Measurements from ENCODE around the gene LRRC25.

DNA sequence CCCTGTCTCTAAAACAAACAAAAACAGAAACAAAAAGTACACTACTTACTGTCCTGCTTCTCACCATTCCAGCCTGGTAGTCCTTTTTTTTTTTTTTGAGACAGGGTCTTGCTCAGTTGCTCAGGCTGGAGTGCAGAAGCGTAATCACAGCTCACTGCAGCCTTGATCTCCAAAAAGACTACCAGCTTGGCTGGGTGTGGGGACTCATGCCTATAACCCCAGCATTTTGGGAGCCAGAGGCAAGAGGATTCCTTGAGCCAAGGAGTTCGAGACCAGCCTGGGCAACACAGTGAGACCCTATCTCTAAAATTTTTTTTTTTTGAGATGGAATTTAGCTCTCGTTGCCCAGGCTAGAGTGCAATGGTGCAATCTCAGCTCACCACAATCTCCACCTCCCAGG, 16.6 kb downstream of the LRRC25 start:
- TF ChIP-seq, protein P1, sequence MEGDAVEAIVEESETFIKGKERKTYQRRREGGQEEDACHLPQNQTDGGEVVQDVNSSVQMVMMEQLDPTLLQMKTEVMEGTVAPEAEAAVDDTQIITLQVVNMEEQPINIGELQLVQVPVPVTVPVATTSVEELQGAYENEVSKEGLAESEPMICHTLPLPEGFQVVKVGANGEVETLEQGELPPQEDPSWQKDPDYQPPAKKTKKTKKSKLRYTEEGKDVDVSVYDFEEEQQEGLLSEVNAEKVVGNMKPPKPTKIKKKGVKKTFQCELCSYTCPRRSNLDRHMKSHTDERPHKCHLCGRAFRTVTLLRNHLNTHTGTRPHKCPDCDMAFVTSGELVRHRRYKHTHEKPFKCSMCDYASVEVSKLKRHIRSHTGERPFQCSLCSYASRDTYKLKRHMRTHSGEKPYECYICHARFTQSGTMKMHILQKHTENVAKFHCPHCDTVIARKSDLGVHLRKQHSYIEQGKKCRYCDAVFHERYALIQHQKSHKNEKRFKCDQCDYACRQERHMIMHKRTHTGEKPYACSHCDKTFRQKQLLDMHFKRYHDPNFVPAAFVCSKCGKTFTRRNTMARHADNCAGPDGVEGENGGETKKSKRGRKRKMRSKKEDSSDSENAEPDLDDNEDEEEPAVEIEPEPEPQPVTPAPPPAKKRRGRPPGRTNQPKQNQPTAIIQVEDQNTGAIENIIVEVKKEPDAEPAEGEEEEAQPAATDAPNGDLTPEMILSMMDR (IDR thresholded peaks at IDR 0.05), result no peak
- TF ChIP-seq POLR2A (IDR thresholded peaks at IDR 0.05) (no peak), EP300 (IDR thresholded peaks at IDR 0.05) (no peak)
